ENCODE data around the gene KTN1.

The KTN1 gene

GRCh38 chr14:55579724-55580469, at the start of gene KTN1:
KTN1 (plus strand) TSS chr14:55580207; CDS start chr14:55612049, 31,842 bp downstream.
- no peak for TF ChIP-seq CTCF (conservative IDR thresholded peaks at IDR 0.05)
- H3K27ac ChIP-seq, result peak within 1 kb of the TSS; percentile 91

GRCh38 chr14:55530464-55530863, 49.5 kb upstream of the KTN1 start:
- H3K27ac ChIP-seq, result no peak overlapping the region

GRCh38 chr14:55532645-55533344, 47.2 kb upstream of the KTN1 start:
- H3K27ac ChIP-seq, result no peak overlapping the region
- 0 out of 2 replicates have a peak, but pooled peaks have one; percentile 20 for TF ChIP-seq CTCF (conservative IDR thresholded peaks at IDR 0.05)

More at GRCh38 chr14:55530464-55530863, 49.5 kb upstream of the KTN1 start:
- no peak for TF ChIP-seq CTCF (conservative IDR thresholded peaks at IDR 0.05)

GRCh38 chr14:55533960-55534359, 46.0 kb upstream of the KTN1 start:
- no peak for TF ChIP-seq CTCF (conservative IDR thresholded peaks at IDR 0.05)
- H3K27ac ChIP-seq, result no peak overlapping the region

GRCh38 chr14:55535516-55536203, 44.3 kb upstream of the KTN1 start:
- no peak for TF ChIP-seq CTCF (conservative IDR thresholded peaks at IDR 0.05)
- H3K27ac ChIP-seq, result no peak overlapping the region

GRCh38 chr14:55536204-55536708, 43.8 kb upstream of the KTN1 start:
- no peak overlapping the region for H3K27ac ChIP-seq
- no peak for TF ChIP-seq CTCF (conservative IDR thresholded peaks at IDR 0.05)

GRCh38 chr14:55537782-55538181, 42.2 kb upstream of the KTN1 start:
- no peak for TF ChIP-seq CTCF (conservative IDR thresholded peaks at IDR 0.05)
- H3K27ac ChIP-seq, result no peak overlapping the region
